Endothelial cell of umbilical vein (primary cell): Measurements from ENCODE around the gene ANKS1B.

Experiments used
- CTCF ChIP-seq, 2 donors: IDR thresholded peaks; 1 replicate in 1 of 2; 2 replicates in 1 of 2; pipeline ENCODE4 v1.5.1; 2011; ENCODE audit warnings: low read length in 2 of 2, mild to moderate bottlenecking in 2 of 2, moderate library complexity in 2 of 2, control low read depth in 1 of 2, inconsistent platforms in 1 of 2, low read depth in 1 of 2; ENCODE audit not compliant: insufficient read depth in 1 of 2; ENCODE audit errors: extremely low read depth in 1 of 2
- EZH2 ChIP-seq: IDR thresholded peaks from 2 replicates; pipeline ENCODE4 v1.6.1; 2012; ENCODE audit warnings: borderline replicate concordance, low read depth, mild to moderate bottlenecking, moderate library complexity, low read length, inconsistent platforms; ENCODE audit not compliant: severe bottlenecking
- FOS ChIP-seq: IDR thresholded peaks from 2 replicates; pipeline ENCODE4 v1.6.1; 2011; ENCODE audit warnings: mild to moderate bottlenecking, low read length, moderate library complexity, borderline replicate concordance; ENCODE audit not compliant: insufficient read depth
- GATA2 ChIP-seq: IDR thresholded peaks from 2 replicates; pipeline ENCODE4 v1.7.0; 2011; ENCODE audit warnings: low read depth, mild to moderate bottlenecking, moderate library complexity, mixed read lengths, low read length; ENCODE audit not compliant: insufficient read length, insufficient read depth
- MAX ChIP-seq: IDR thresholded peaks from 2 replicates; pipeline ENCODE4 v1.6.1; 2011; ENCODE audit not compliant: insufficient read depth, insufficient read length
- MYC ChIP-seq: IDR thresholded peaks from one replicate; pipeline ENCODE4 v1.6.1; 2011; ENCODE audit warnings: mild to moderate bottlenecking, low read depth, low read length
- POLR2A ChIP-seq: IDR thresholded peaks from 2 replicates; pipeline ENCODE4 v1.6.1; 2012; ENCODE audit warnings: low read depth, mild to moderate bottlenecking, control low read depth, low read length
- POLR2AphosphoS5 ChIP-seq: IDR thresholded peaks from 2 replicates; pipeline ENCODE4 v1.6.1; 2012; ENCODE audit warnings: low read depth, mild to moderate bottlenecking, control low read depth, low read length, moderate library complexity; ENCODE audit not compliant: insufficient read depth

GRCh38 chr12:99059824-99060511, 924.8 kb downstream of the ANKS1B start:
- TF ChIP-seq CTCF (IDR thresholded peaks at IDR 0.05; ENCODE audit: extremely low read depth in 1 of 2, insufficient read depth in 1 of 2, low read depth in 1 of 2, low read length in 2 of 2) = no peak
- no peak for TF ChIP-seq MAX
- TF ChIP-seq MYC = no peak
- no peak for TF ChIP-seq FOS
- no peak for TF ChIP-seq EZH2
- no peak for TF ChIP-seq POLR2A
- no peak for TF ChIP-seq POLR2AphosphoS5
- no peak for TF ChIP-seq GATA2
